OCI-LY1 (cell line): Measurements from ENCODE around the gene FAM151B.

Experiments
- H2AFZ ChIP-seq: fragments of 200-600 bp; sonication (generic), shearing (Covaris generic); 2 replicates; pipeline ENCODE4 v1.6.0; 2014; ENCODE audit warnings: antibody characterized with exemption, mild to moderate bottlenecking, low read length
- H3F3A ChIP-seq: fragments of 200-600 bp; sonication (generic), shearing (Covaris generic); 2 replicates; pipeline ENCODE4 v1.6.0; 2014; ENCODE audit warnings: mild to moderate bottlenecking, antibody characterized with exemption, low read length, moderate library complexity; ENCODE audit not compliant: insufficient read depth
- H3K27ac ChIP-seq: fragments of 200-600 bp; sonication (generic); 2 replicates; pipeline ENCODE4 v1.5.1; 2014; ENCODE audit warnings: low read length, mixed run types, mild to moderate bottlenecking, low read depth; ENCODE audit not compliant: poor library complexity, severe bottlenecking
- H3K27me3 ChIP-seq: fragments of 200-600 bp; sonication (generic); 2 replicates; pipeline ENCODE4 v1.6.0; 2014; ENCODE audit warnings: antibody characterized with exemption, mild to moderate bottlenecking, low read length, moderate library complexity; ENCODE audit not compliant: insufficient read depth
- H3K36me3 ChIP-seq: fragments of 200-600 bp; sonication (generic); 2 replicates; pipeline ENCODE4 v1.6.1; 2014; ENCODE audit warnings: mild to moderate bottlenecking, antibody characterized with exemption, low read length, moderate library complexity, mixed read lengths; ENCODE audit not compliant: insufficient read depth
- H3K4me1 ChIP-seq: fragments of 200-600 bp; sonication (generic); 2 replicates; pipeline ENCODE4 v1.5.1; 2014; ENCODE audit warnings: mild to moderate bottlenecking, low read length, moderate library complexity; ENCODE audit not compliant: insufficient read depth, severe bottlenecking
- H3K4me2 ChIP-seq: fragments of 200-600 bp; sonication (generic), shearing (Covaris generic); 2 replicates; pipeline ENCODE4 v1.6.1; 2014; ENCODE audit warnings: low read length
- H3K4me3 ChIP-seq: fragments of 200-600 bp; sonication (generic); 2 replicates; pipeline ENCODE4 v1.5.1; 2014; ENCODE audit warnings: low read length, low read depth, mild to moderate bottlenecking, mixed read lengths; ENCODE audit not compliant: poor library complexity, severe bottlenecking
- H3K79me2 ChIP-seq: fragments of 200-600 bp; shearing (Covaris generic); 2 replicates; pipeline ENCODE4 v1.6.1; 2016; ENCODE audit warnings: mixed run types, low read length, mixed read lengths; ENCODE audit not compliant: insufficient read depth
- H3K9ac ChIP-seq: fragments of 200-600 bp; sonication (generic), shearing (Covaris generic); 2 replicates; pipeline ENCODE4 v1.6.1; 2014; ENCODE audit warnings: mild to moderate bottlenecking, low read length, mixed read lengths
- H3K9me2 ChIP-seq: fragments of 200-600 bp; sonication (generic), shearing (Covaris generic); 2 replicates; pipeline ENCODE4 v1.6.1; 2014; ENCODE audit warnings: low read depth, mild to moderate bottlenecking, low read length, mixed read lengths
- H3K9me3 ChIP-seq: fragments of 200-600 bp; shearing (Covaris generic); 2 replicates; pipeline ENCODE4 v1.6.1; 2014; ENCODE audit warnings: low read length, mixed read lengths
- H4K20me1 ChIP-seq: fragments of 200-600 bp; sonication (generic), shearing (Covaris generic); 2 replicates; pipeline ENCODE4 v1.6.0; 2016; ENCODE audit warnings: mild to moderate bottlenecking, low read length; ENCODE audit not compliant: insufficient read depth
- CTCF ChIP-seq: fragments of 200-600 bp; sonication (generic), shearing (Covaris generic); IDR thresholded peaks from 2 replicates; pipeline ENCODE4 v1.5.1; 2017; ENCODE audit warnings: mild to moderate bottlenecking, antibody characterized with exemption, low read length, moderate library complexity, mixed read lengths
- EZH2 ChIP-seq: fragments of 200-600 bp; sonication (generic), shearing (Covaris generic); IDR thresholded peaks from 2 replicates; pipeline ENCODE4 v1.8.0; 2017; ENCODE audit warnings: borderline replicate concordance, mixed run types, mild to moderate bottlenecking, antibody characterized with exemption, low read length, moderate library complexity, mixed read lengths

FAM151B gene

GRCh38 chr5:80507663-80508062 lies 19.8 kb downstream of the FAM151B start:
- Histone ChIP-seq H3K4me2 (no peak overlapping the region), H3K9me3 (no peaks in the 10 kb centered on the region), H3K9me2 (no peaks in the 10 kb centered on the region), H2AFZ (no peak overlapping the region), H3K4me3 (no peak overlapping the region), H3K27ac (no peak overlapping the region), H3K27me3 (no peaks in the 10 kb centered on the region), H3K79me2 (no peaks in the 10 kb centered on the region), H3F3A (no peaks in the 10 kb centered on the region), H3K9ac (no peak overlapping the region), H4K20me1 (no peaks in the 10 kb centered on the region), H3K4me1 (no peaks in the 10 kb centered on the region), H3K36me3 (no peaks in the 10 kb centered on the region)
- TF ChIP-seq EZH2 (no peak), CTCF (no peak)

GRCh38 chr5:80508844-80509243 lies 20.9 kb downstream of the FAM151B start:
- Histone ChIP-seq H3K4me2 (no peak overlapping the region), H3K36me3 (no peaks in the 10 kb centered on the region), H3K9me2 (no peaks in the 10 kb centered on the region), H3K9me3 (no peaks in the 10 kb centered on the region), H3K79me2 (no peaks in the 10 kb centered on the region), H3F3A (no peaks in the 10 kb centered on the region), H3K27ac (no peak overlapping the region), H4K20me1 (no peaks in the 10 kb centered on the region), H3K27me3 (no peaks in the 10 kb centered on the region), H2AFZ (no peak overlapping the region), H3K4me1 (no peaks in the 10 kb centered on the region), H3K4me3 (no peak overlapping the region), H3K9ac (no peak overlapping the region)
- TF ChIP-seq CTCF (no peak), EZH2 (no peak)

GRCh38 chr5:80509362-80509761 lies 21.5 kb downstream of the FAM151B start:
- Histone ChIP-seq H2AFZ (no peak overlapping the region), H3K9me2 (no peaks in the 10 kb centered on the region), H3K4me2 (no peak overlapping the region), H3K27ac (no peak overlapping the region), H3K4me3 (no peak overlapping the region), H4K20me1 (no peaks in the 10 kb centered on the region), H3K79me2 (no peaks in the 10 kb centered on the region), H3K9ac (no peak overlapping the region), H3K27me3 (no peaks in the 10 kb centered on the region), H3F3A (no peaks in the 10 kb centered on the region), H3K4me1 (no peaks in the 10 kb centered on the region), H3K9me3 (no peaks in the 10 kb centered on the region), H3K36me3 (no peaks in the 10 kb centered on the region)
- TF ChIP-seq CTCF (no peak), EZH2 (no peak)
